SK-N-SH (cell line): ENCODE data around the gene RNF169.

Experiments
- FOXJ3 ChIP-seq: sonication (generic); formaldehyde crosslinking; IDR thresholded peaks from 2 replicates; pipeline ENCODE4 v1.5.1; 2020; ENCODE audit warnings: mild to moderate bottlenecking, missing genetic modification reagents
- FOXM1 ChIP-seq: IDR thresholded peaks from 2 replicates; pipeline ENCODE4 v1.4.0; 2012; ENCODE audit warnings: low read depth, mild to moderate bottlenecking
- SIN3A ChIP-seq: IDR thresholded peaks from 2 replicates; pipeline ENCODE4 v1.6.1; 2012; ENCODE audit warnings: low read depth, mild to moderate bottlenecking, low read length, moderate library complexity, borderline replicate concordance
- TAF1 ChIP-seq: IDR thresholded peaks from 2 replicates; pipeline ENCODE4 v1.6.1; 2012; ENCODE audit warnings: low read depth, mild to moderate bottlenecking, low read length, moderate library complexity, borderline replicate concordance
- TF ChIP-seq, protein P1 (sequence below): fragments of 200-600 bp; sonication (generic); IDR thresholded peaks from 2 replicates; pipeline ENCODE4 v1.6.1; 2017; ENCODE audit warnings: antibody characterized with exemption, mild to moderate bottlenecking, moderate library complexity

DNA sequence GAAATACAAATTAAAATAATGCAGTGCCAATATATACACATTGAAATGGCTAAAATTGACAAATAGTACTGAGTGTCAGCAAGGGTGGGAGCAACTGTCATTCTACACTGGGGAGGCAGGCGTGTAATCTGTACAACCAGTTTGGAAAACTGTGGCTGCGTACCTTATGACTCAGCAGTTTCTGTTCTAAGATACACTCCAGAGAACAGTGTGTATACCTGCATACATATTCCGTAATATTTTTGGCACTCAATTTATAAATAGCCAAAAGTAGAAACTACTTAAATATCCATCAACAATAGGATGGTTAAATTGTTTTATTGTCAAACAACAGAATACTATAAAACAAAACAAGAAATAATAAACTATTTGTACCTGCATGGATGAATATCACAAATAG, 57.6 kb downstream of the RNF169 start:
- TF ChIP-seq, protein P1, sequence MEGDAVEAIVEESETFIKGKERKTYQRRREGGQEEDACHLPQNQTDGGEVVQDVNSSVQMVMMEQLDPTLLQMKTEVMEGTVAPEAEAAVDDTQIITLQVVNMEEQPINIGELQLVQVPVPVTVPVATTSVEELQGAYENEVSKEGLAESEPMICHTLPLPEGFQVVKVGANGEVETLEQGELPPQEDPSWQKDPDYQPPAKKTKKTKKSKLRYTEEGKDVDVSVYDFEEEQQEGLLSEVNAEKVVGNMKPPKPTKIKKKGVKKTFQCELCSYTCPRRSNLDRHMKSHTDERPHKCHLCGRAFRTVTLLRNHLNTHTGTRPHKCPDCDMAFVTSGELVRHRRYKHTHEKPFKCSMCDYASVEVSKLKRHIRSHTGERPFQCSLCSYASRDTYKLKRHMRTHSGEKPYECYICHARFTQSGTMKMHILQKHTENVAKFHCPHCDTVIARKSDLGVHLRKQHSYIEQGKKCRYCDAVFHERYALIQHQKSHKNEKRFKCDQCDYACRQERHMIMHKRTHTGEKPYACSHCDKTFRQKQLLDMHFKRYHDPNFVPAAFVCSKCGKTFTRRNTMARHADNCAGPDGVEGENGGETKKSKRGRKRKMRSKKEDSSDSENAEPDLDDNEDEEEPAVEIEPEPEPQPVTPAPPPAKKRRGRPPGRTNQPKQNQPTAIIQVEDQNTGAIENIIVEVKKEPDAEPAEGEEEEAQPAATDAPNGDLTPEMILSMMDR, result no peak
- TF ChIP-seq FOXM1 (no peak), TAF1 (no peak), SIN3A (no peak), FOXJ3 (no peak)
